ENCODE measurements around the gene PLA2R1.

- TF ChIP-seq CHD4 (IDR thresholded peaks at IDR 0.05; ENCODE audit: borderline replicate concordance) = no peak
- TF ChIP-seq CTCF (IDR thresholded peaks at IDR 0.05) = no peak
- no peak for TF ChIP-seq BHLHE40 (IDR thresholded peaks at IDR 0.05; ENCODE audit: low read depth, low read length)
- TF ChIP-seq EP300 (IDR thresholded peaks at IDR 0.05) = no peak
- no peak for TF ChIP-seq POLR2A (IDR thresholded peaks at IDR 0.05; ENCODE audit: low read length)
- no peak for TF ChIP-seq ESRRA (IDR thresholded peaks at IDR 0.05; ENCODE audit: borderline replicate concordance, low read length)
- no peak for TF ChIP-seq CEBPB (IDR thresholded peaks at IDR 0.05)
- no peak for TF ChIP-seq JUN (IDR thresholded peaks at IDR 0.05)
- no peak for TF ChIP-seq USF2 (IDR thresholded peaks at IDR 0.05)
Observed at GRCh38 chr2:160010361-160011145, 51.9 kb downstream of the PLA2R1 start.

All from A549 (cell line).